Measurements from ENCODE around the gene ORC2. TPM values are rescaled to one million over a fixed set of nuclear protein-coding genes. Genes with fewer than 3 reads are reported as not detected.

The ORC2 gene
- polyA plus RNA-seq, 3 donors: 3.1 to 5.4 (median 3.9) TPM

DNA sequence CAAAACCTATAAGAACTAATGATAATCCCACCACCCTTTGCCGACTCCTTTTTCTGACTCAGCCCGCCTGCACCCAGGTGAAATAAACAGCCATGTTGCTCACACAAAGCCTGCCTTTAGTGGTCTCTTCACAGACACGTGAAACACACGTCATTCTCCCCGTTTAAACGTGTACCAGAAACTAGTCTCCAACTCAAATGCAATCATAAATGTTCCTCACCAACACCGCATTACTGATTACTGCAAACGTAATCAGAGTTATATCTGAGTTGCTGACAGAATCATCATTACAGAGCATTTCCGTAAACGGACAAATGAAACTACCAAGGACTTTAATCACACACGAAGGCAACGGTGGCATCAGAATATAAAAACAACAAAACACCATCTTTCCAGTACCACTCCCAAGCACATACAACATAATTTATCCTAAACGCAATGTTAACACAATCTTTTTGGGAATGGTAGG is 100.9 kb downstream of the ORC2 start:
- H3K4me1 ChIP-seq (ENCODE audit: control insufficient read depth in 1 of 2, insufficient read depth in 2 of 2, low read length in 2 of 2): peaks cover 40 to 59% of the 10 kb centered on the region in 2 donors
- 0% methylated on average over 13 of the region's 13 CpGs for WGBS (ENCODE audit: insufficient coverage)
- no peaks in the 10 kb centered on the region for H3K9me3 ChIP-seq (replicated peaks in 1 of 2; ENCODE audit: control insufficient read depth in 1 of 2, insufficient read depth in 1 of 2, low read length in 2 of 2)
- H3K9ac ChIP-seq (ENCODE audit: insufficient read depth, low read length, poor library complexity, severe bottlenecking): peak overlapping the region; percentile 100
- peaks cover 65% of the 10 kb centered on the region for H4K20me1 ChIP-seq (ENCODE audit: insufficient read depth, low read length)
- peaks cover 42% of the 10 kb centered on the region for H3K4me1 Mint-ChIP-seq
- H3K9me3 Mint-ChIP-seq: peaks cover 0 to 1% (median 0%) of the 10 kb centered on the region in 7 donors
- H3K27ac Mint-ChIP-seq: peak overlapping the region; percentile 98 to 100 (median 100)
- no peaks in the 10 kb centered on the region for H3K27me3 ChIP-seq (ENCODE audit: control insufficient read depth in 2 of 2, insufficient read depth in 2 of 2, low read length in 2 of 2)
- no peak overlapping the region for H2AFZ ChIP-seq (ENCODE audit: insufficient read depth, low read depth, low read length, poor library complexity, severe bottlenecking)
- DNase-seq: peak; percentile 66 to 83 (median 70)
- no peaks in the 10 kb centered on the region for H3K27me3 Mint-ChIP-seq (ENCODE audit: low read depth in 3 of 3)
- peak overlapping the region; percentile 81 for H3K4me2 ChIP-seq (replicated peaks; ENCODE audit: extremely low read depth, low read length, poor library complexity, severe bottlenecking)
- H3K36me3 ChIP-seq (replicated peaks in 1 of 2; ENCODE audit: control insufficient read depth in 1 of 2, insufficient read depth in 2 of 2, low read length in 2 of 2): peaks cover 36 to 40% of the 10 kb centered on the region in 2 donors
- intact Hi-C loops (cut with micrococcal nuclease): loop anchor here (5.0 to 10.0 kb wide), 3 partner anchors 50 to 228 kb away; partner anchors contain the start of gene BZW1 (in 2 of the 2)
- peaks cover 86% of the 10 kb centered on the region for H3K79me2 ChIP-seq (ENCODE audit: insufficient read depth, low read length)
- H3K4me3 Mint-ChIP-seq: peak overlapping the region; percentile 89 to 97
- H3K27ac ChIP-seq (ENCODE audit: low read depth in 1 of 2, low read length in 2 of 2): peak overlapping the region; percentile 100
- TF ChIP-seq, protein P1, sequence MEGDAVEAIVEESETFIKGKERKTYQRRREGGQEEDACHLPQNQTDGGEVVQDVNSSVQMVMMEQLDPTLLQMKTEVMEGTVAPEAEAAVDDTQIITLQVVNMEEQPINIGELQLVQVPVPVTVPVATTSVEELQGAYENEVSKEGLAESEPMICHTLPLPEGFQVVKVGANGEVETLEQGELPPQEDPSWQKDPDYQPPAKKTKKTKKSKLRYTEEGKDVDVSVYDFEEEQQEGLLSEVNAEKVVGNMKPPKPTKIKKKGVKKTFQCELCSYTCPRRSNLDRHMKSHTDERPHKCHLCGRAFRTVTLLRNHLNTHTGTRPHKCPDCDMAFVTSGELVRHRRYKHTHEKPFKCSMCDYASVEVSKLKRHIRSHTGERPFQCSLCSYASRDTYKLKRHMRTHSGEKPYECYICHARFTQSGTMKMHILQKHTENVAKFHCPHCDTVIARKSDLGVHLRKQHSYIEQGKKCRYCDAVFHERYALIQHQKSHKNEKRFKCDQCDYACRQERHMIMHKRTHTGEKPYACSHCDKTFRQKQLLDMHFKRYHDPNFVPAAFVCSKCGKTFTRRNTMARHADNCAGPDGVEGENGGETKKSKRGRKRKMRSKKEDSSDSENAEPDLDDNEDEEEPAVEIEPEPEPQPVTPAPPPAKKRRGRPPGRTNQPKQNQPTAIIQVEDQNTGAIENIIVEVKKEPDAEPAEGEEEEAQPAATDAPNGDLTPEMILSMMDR (IDR thresholded peaks at IDR 0.05): no peak
- peak overlapping the region; percentile 79 to 88 (median 86) for H3K4me3 ChIP-seq (replicated peaks in 1 of 3; ENCODE audit: low read depth in 2 of 3, low read length in 3 of 3)
- H3K36me3 Mint-ChIP-seq: peaks cover 40 to 48% of the 10 kb centered on the region in 2 donors

DNA sequence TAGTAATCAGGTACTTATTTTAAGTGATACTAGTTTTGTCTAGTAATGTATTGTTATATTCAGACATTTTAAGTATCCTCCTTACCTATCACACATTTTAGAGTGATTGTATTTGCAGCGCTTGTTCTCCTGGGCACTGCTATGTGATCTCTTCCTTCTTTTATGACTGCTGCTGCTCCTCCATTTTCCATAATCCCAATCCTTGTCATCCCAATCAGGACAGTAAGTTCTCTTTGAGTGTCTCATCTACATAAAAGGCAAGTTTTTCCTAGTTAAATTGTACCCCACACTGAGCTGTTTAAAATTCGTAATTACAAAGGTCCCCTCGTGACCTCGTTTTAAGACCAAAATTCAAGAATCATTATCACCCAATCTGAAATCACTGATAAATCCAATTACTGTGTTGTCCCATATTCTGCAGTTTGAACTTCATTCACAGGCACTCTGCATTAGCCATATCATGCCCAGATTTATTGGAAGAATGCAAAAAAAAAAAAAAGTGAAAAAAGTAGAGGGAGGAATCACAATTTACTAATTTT is 101.8 kb downstream of the ORC2 start:
- 6% methylated on average over 3 of the region's 4 CpGs for WGBS (ENCODE audit: insufficient coverage)
- Histone ChIP-seq H2AFZ (ENCODE audit: insufficient read depth, low read depth, low read length, poor library complexity, severe bottlenecking) (no peak overlapping the region), H3K9ac (ENCODE audit: insufficient read depth, low read length, poor library complexity, severe bottlenecking) (no peak overlapping the region), H3K4me1 (ENCODE audit: control insufficient read depth in 1 of 2, insufficient read depth in 2 of 2, low read length in 2 of 2) (peaks cover 33 to 52% of the 10 kb centered on the region in 2 donors), H3K4me3 (replicated peaks in 1 of 3; ENCODE audit: low read depth in 2 of 3, low read length in 3 of 3) (peak overlapping the region; percentile 79 to 88 (median 86)), H3K9me3 (replicated peaks in 1 of 2; ENCODE audit: control insufficient read depth in 1 of 2, insufficient read depth in 1 of 2, low read length in 2 of 2) (no peaks in the 10 kb centered on the region), H3K27ac (ENCODE audit: low read depth in 1 of 2, low read length in 2 of 2) (peak overlapping the region in 1 of 2 donors; percentile 100), H4K20me1 (ENCODE audit: insufficient read depth, low read length) (peaks cover 74% of the 10 kb centered on the region), H3K36me3 (replicated peaks in 1 of 2; ENCODE audit: control insufficient read depth in 1 of 2, insufficient read depth in 2 of 2, low read length in 2 of 2) (peaks cover 44 to 49% of the 10 kb centered on the region in 2 donors), H3K79me2 (ENCODE audit: insufficient read depth, low read length) (peaks cover 95% of the 10 kb centered on the region), H3K4me2 (replicated peaks; ENCODE audit: extremely low read depth, low read length, poor library complexity, severe bottlenecking) (peak overlapping the region; percentile 82), H3K27me3 (ENCODE audit: control insufficient read depth in 2 of 2, insufficient read depth in 2 of 2, low read length in 2 of 2) (no peaks in the 10 kb centered on the region)
- Mint-ChIP-seq H3K4me1 (peaks cover 35% of the 10 kb centered on the region), H3K27ac (peak overlapping the region; percentile 98 to 100 (median 100)), H3K27me3 (ENCODE audit: low read depth in 3 of 3) (no peaks in the 10 kb centered on the region), H3K4me3 (peak overlapping the region; percentile 89 to 97), H3K9me3 (peaks cover 0 to 1% (median 0%) of the 10 kb centered on the region in 7 donors), H3K36me3 (peaks cover 49 to 56% of the 10 kb centered on the region in 2 donors)
- TF ChIP-seq, protein P1 (IDR thresholded peaks at IDR 0.05): no peak
- intact Hi-C loops (cut with micrococcal nuclease): loop anchor here (5.0 to 10.0 kb wide), 3 partner anchors 49 to 227 kb away; partner anchors contain the start of gene BZW1 (in 2 of the 2)
- no peak for DNase-seq
